Measurements from ENCODE around the gene CLDND1. TPM values are rescaled to one million over a fixed set of nuclear protein-coding genes. Genes with fewer than 3 reads are reported as not detected.

CLDND1 gene
- total and polyA plus RNA-seq, 2 donors (not counting 1 experiment from before 2014, with no cell fraction given), result 69.4 to 134 TPM

GRCh38 chr3:98512576-98512975 is 10.1 kb downstream of the CLDND1 start:
- no peak overlapping the region for H3K4me2 ChIP-seq (replicated peaks; ENCODE audit: low read depth, low read length, poor library complexity, severe bottlenecking)
- intact Hi-C loops (cut with micrococcal nuclease), result no loop called here
- no peaks in the 10 kb centered on the region for H3K9me3 ChIP-seq (ENCODE audit: control extremely low read depth in 1 of 3, control insufficient read depth in 2 of 3, insufficient read depth in 1 of 3, low read length in 2 of 3)
- POLR2A ChIA-PET, result no interaction called here
- TF ChIP-seq EZH2 (IDR thresholded peaks at IDR 0.05; ENCODE audit: borderline replicate concordance, insufficient read depth, low read depth, low read length, poor library complexity, severe bottlenecking) (no peak), CTCF (IDR thresholded peaks at IDR 0.05) (no peak)
- no peaks in the 10 kb centered on the region for H3K27me3 ChIP-seq (replicated peaks in 1 of 4; ENCODE audit: control extremely low read depth in 1 of 4, control insufficient read depth in 3 of 4, insufficient read depth in 4 of 4, low read length in 3 of 4)
- H3K27ac Mint-ChIP-seq, result no peak overlapping the region
- H3K36me3 ChIP-seq (replicated peaks in 1 of 2; ENCODE audit: control extremely low read depth in 1 of 2, control insufficient read depth in 1 of 2, extremely low read depth in 1 of 2, insufficient read depth in 2 of 2, low read length in 1 of 2), result peaks cover 8 to 28% of the 10 kb centered on the region in 2 experiments
- WGBS (ENCODE audit: insufficient coverage), result no CpG with 5 or more reads among the region's 4 CpGs
- no peak overlapping the region for H3K27ac ChIP-seq (ENCODE audit: low read length in 2 of 2)
- H3K4me1 ChIP-seq (ENCODE audit: control insufficient read depth in 2 of 2, insufficient read depth in 2 of 2, low read length in 2 of 2), result no peaks in the 10 kb centered on the region
- H3K79me2 ChIP-seq (ENCODE audit: control insufficient read depth, insufficient read depth, low read length), result no peaks in the 10 kb centered on the region
- H3K4me3 Mint-ChIP-seq, result no peak overlapping the region
- no peak overlapping the region for H2AFZ ChIP-seq (ENCODE audit: insufficient read depth, low read depth, low read length, poor library complexity, severe bottlenecking)
- no peak overlapping the region for H3K4me3 ChIP-seq (ENCODE audit: control extremely low read depth in 1 of 5, extremely low read depth in 1 of 5, insufficient read depth in 1 of 5, low read depth in 2 of 5, low read length in 4 of 5)
- H3K9ac ChIP-seq (ENCODE audit: low read length), result no peak overlapping the region
- ATAC-seq (ENCODE audit: low read depth) (no peak), DNase-seq (no peak)
- no peaks in the 10 kb centered on the region for H3K9me3 Mint-ChIP-seq (ENCODE audit: insufficient read depth)
- no peaks in the 10 kb centered on the region for H3K27me3 Mint-ChIP-seq
- H3K4me1 Mint-ChIP-seq, result peaks cover 3% of the 10 kb centered on the region
- H4K20me1 ChIP-seq (ENCODE audit: control insufficient read depth, insufficient read depth, low read length, poor library complexity, severe bottlenecking), result no peaks in the 10 kb centered on the region
- CTCF ChIA-PET, result no interaction called here

- no peaks in the 10 kb centered on the region for H3K9me3 Mint-ChIP-seq (ENCODE audit: insufficient read depth)
- H3K27me3 Mint-ChIP-seq, result no peaks in the 10 kb centered on the region
- H3K27me3 ChIP-seq (replicated peaks in 1 of 4; ENCODE audit: control extremely low read depth in 1 of 4, control insufficient read depth in 3 of 4, insufficient read depth in 4 of 4, low read length in 3 of 4), result no peaks in the 10 kb centered on the region
- no peak overlapping the region for H3K27ac ChIP-seq (ENCODE audit: low read length in 2 of 2)
- no peak overlapping the region for H3K4me3 ChIP-seq (ENCODE audit: control extremely low read depth in 1 of 5, extremely low read depth in 1 of 5, insufficient read depth in 1 of 5, low read depth in 2 of 5, low read length in 4 of 5)
- peaks cover 3% of the 10 kb centered on the region for H3K4me1 Mint-ChIP-seq
- H3K9me3 ChIP-seq (ENCODE audit: control extremely low read depth in 1 of 3, control insufficient read depth in 2 of 3, insufficient read depth in 1 of 3, low read length in 2 of 3), result no peaks in the 10 kb centered on the region
- no peak for DNase-seq
- POLR2A ChIA-PET, result no interaction called here
- intact Hi-C loops (cut with micrococcal nuclease), result no loop called here
- H4K20me1 ChIP-seq (ENCODE audit: control insufficient read depth, insufficient read depth, low read length, poor library complexity, severe bottlenecking), result no peaks in the 10 kb centered on the region
- CTCF ChIA-PET, result interaction anchor here (1.2 kb wide), 1 partner anchor 57 kb away, joined by 3 read pairs; no protein-coding TSS in a partner anchor
- no peaks in the 10 kb centered on the region for H3K4me1 ChIP-seq (ENCODE audit: control insufficient read depth in 2 of 2, insufficient read depth in 2 of 2, low read length in 2 of 2)
- WGBS (ENCODE audit: insufficient coverage), result 91% methylated on average over 1 of the region's 2 CpGs
- H3K4me3 Mint-ChIP-seq, result no peak overlapping the region
- peaks cover 5 to 13% of the 10 kb centered on the region in 2 experiments for H3K36me3 ChIP-seq (replicated peaks in 1 of 2; ENCODE audit: control extremely low read depth in 1 of 2, control insufficient read depth in 1 of 2, extremely low read depth in 1 of 2, insufficient read depth in 2 of 2, low read length in 1 of 2)
- TF ChIP-seq CTCF (IDR thresholded peaks at IDR 0.05) (no peak), EZH2 (IDR thresholded peaks at IDR 0.05; ENCODE audit: borderline replicate concordance, insufficient read depth, low read depth, low read length, poor library complexity, severe bottlenecking) (no peak)
- H3K9ac ChIP-seq (ENCODE audit: low read length), result no peak overlapping the region
- H3K4me2 ChIP-seq (replicated peaks; ENCODE audit: low read depth, low read length, poor library complexity, severe bottlenecking), result no peak overlapping the region
- H3K79me2 ChIP-seq (ENCODE audit: control insufficient read depth, insufficient read depth, low read length), result no peaks in the 10 kb centered on the region
- no peak for ATAC-seq (ENCODE audit: low read depth)
- no peak overlapping the region for H2AFZ ChIP-seq (ENCODE audit: insufficient read depth, low read depth, low read length, poor library complexity, severe bottlenecking)
- no peak overlapping the region for H3K27ac Mint-ChIP-seq
Measured at GRCh38 chr3:98508582-98508981, 14.1 kb downstream of the CLDND1 start.

All from B cell (primary cell).